Bone marrow (tissue), 2 donors: ENCODE data around the gene SHISA6.

Source experiments
- DNase-seq, 2 donors: peaks; one replicate each; lab custom pipeline; 2025; lab: John Stamatoyannopoulos, UW

SHISA6 gene

DNA sequence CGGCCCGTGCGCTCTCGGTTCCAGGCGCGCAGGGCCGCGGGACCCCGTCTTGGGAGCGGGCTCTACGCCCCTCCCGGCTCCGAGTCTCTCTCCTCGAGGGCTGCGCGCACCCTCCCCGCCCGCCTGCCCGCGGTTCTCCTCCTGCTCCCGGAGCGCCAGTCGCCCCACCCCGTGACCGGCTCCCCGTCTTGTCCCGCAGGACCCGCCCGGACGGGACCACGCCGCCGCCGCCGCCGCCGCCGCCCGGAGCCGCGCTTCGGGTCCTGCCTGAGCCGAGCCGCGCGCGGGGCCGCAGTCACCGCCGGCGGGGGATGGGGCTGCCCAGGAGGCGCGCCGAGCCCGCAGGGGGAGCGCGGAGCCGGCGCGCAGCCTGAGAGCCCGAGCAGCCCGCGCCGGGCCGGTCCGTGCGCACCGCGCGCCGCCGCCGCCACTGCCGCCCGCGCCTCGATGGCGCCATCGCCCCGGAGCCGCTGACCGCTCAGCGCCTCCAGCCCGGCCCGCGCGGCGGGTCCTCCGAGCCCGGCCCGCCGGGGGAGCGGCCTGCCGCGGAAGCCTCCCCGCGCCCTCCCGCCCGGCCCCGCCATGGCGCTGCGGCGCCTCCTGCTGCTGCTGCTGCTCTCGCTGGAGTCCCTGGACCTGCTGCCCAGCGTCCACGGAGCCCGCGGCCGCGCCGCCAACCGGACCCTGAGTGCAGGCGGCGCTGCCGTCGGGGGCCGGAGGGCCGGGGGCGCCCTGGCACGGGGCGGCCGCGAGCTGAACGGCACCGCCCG, at the start of gene SHISA6:
SHISA6 (plus strand) TSS at position 373 of the 770 bp plus-strand sequence.
- DNase-seq: no peak

DNA sequence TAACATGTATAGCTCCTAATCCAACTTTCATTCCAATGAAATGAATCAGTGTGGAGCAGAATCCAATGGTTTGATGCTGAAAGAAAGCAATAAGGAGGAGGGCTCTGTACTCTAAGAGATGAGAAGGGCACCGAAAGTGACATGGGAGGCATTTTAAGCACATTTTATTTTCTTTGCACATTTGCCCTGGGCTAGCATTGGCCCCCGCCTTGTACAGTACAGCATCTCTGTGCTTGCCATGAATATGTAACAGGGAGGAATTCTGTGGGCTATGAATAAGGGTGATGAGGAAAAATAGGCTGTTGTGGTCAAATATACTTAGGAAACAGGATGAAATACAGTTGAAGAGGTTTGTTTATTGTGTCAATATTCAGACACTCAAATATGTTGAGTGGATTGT, 45.2 kb upstream of the SHISA6 start:
- DNase-seq: no peak

DNA sequence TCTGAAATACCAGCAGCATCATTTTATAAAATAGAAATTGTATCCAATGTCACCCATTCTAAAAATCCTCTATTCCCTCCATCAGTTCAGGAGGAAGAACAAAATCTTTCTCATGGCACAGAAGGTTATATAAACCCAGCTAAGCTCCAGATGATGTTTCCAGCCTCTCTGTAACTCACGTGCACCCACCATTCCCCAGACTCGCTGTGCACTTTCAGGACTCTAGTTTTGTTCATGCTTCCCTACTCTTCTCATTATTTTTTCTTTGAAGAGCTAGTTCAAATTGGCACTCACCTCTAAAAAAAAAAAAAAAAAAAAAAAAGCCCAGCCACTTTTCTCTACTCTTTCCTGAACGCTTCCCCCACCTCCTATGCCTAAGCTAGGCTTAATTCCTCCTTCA, 36.0 kb upstream of the SHISA6 start:
- no peak for DNase-seq

DNA sequence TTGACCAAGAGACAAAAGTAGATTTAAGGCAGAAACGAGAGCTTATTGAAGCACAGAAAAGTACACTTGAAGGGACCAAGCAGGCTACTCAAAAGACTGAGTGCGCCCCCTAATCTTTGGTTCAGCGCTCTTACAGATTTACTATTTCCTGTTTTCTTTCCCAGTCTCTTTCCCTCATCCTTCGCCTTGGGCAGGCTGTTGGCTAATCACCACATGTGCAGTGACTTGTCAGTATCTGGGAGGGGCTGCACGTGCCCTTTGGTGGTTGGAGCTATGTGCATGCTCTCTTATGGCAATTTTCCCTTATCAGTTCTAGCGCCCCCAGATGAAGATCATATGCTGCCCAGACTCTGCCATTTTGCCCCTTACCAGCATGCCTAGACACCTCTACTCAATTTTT, 35.4 kb upstream of the SHISA6 start:
- no peak for DNase-seq

DNA sequence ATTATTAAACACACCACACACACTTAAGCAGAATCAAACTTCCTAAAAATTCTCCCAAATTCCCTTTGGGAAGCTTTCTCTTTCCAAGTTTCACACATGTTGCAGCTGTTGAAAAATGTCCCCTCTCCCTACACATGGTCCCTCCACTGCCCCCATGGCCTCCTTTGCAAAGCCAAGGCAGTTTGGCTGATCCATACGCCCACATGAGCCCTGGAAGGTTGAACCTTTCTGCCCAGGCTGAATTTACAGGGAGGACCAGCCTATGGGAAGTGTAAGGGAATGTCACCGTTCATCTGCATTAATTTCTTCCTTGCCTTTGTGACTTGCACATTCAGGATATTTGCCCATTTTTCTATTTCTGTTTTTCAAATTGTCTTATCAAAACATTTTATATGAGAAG, 31.1 kb upstream of the SHISA6 start:
- no peak for DNase-seq

DNA sequence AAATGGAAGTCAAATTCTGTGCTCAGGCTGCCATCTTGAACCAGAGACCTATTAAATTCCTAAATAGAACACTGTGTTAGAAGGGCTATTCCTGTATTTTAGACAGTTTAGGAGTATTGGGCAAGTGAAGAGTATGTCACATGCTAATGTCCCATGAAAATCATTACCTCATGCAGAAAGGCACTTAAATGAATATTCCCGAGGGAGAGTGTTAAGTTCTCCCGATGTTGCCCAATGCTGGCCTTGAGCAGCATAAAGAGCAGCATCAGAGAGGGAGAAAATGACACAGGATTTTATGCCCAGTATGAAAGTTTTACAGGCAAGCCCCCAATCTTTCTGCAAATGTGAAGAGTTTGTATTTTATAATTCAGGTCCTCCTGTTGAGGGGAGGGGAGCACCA, 28.2 kb upstream of the SHISA6 start:
- no peak for DNase-seq

DNA sequence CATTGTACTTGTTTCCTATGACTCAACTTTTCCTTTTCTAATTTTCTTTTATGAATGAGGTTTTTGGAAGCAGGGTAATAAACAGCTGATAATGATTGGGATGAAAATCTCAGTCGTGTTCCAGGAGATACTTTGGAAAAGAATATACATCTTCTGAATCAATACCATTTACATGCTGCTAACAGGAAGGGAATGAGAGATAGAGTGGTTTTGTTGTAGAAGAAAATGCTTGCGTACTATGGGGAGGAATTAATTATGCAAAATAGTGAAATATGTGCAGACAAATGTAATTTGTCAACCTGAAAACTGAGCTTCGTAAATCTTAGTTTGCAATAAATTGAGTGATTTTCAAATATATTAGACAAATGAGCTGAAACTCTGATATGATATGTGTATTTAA, 24.0 kb upstream of the SHISA6 start:
- no peak for DNase-seq

DNA sequence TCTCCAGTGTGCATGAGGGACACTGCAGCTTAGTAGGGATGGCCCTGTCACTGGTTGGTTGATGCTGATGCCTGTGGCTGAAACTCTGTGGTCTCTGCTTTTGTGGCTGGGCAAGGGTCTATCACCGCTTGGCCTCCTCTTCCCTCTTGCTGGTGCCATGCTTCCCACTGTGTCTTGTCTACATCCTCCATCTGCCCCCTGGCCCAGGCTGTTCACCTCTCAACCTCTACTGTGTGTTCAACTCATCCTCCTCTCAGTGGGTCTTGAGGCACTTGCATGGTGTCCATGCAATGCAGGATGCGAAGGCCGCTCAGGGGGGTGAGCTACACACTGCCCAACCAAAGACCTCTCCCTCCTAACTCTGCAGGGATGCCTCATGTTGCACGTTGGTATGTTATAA, 19.8 kb upstream of the SHISA6 start:
- no peak for DNase-seq

DNA sequence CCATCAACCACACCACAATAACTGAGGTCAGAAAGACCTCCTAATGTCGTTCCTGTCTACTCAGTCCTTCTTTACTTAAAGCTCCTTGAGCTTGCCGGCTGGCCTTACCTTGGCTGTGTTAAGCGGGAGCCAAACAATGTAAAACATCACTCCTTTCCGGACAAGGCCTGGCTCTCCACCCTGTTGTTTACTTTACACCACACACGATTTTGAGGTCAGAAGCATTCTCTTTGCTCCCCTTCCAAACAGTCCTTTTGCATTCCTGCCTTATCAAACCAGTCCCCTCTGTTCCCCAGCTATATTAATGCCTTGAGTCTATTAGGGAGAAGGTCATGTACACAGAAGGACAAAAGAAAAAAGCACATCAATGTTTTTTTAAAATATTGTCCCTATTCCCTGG, 19.3 kb upstream of the SHISA6 start:
- DNase-seq: no peak

DNA sequence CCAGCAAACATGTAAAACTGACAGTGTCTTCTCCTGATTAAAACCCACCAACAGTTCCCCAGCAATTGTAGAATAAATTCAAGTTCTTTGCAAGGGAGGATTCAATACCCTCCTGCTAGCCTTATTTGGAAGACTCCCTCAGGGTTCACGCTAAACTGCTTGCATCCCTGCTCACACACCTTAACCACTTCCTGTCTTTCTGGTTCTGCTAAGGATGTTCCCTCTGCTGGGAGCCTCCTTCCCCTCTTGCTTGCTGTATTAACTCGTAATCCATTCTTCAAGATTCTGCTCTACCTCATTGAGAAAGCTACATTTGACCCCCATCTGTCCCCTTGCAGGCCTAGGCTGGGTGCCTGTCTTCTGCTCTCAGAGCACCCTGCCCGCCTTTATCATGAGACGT, 2.3 kb upstream of the SHISA6 start:
- DNase-seq: no peak

DNA sequence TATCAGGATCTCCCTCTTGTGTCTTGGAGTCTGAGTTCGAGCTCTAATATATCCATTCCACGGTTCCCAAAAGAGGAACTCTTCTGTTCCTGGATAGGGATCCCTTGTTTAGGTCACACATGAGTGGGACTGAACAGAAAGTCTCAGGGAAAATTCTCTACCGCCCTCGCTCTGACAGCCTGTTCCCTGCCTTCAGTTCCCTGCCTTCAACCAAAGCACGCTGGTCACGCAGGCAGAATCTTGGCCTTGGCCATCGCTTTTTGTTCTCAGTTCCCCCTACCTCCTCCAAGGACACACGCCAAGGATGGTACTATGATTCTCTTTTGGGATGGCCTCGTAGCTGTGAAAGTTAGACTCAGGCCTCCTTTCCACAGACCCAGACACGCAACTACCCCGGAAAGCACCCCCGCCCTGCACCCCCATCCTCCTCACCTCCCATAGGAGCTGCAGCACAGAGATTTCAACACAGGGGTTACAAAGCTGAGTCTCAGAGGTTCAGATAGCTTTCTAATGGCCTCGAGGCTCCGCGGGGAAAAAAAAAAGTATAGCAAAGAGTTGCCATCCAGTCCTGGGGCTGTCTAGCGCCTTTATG, 1.5 kb upstream of the SHISA6 start:
- DNase-seq: no peak

DNA sequence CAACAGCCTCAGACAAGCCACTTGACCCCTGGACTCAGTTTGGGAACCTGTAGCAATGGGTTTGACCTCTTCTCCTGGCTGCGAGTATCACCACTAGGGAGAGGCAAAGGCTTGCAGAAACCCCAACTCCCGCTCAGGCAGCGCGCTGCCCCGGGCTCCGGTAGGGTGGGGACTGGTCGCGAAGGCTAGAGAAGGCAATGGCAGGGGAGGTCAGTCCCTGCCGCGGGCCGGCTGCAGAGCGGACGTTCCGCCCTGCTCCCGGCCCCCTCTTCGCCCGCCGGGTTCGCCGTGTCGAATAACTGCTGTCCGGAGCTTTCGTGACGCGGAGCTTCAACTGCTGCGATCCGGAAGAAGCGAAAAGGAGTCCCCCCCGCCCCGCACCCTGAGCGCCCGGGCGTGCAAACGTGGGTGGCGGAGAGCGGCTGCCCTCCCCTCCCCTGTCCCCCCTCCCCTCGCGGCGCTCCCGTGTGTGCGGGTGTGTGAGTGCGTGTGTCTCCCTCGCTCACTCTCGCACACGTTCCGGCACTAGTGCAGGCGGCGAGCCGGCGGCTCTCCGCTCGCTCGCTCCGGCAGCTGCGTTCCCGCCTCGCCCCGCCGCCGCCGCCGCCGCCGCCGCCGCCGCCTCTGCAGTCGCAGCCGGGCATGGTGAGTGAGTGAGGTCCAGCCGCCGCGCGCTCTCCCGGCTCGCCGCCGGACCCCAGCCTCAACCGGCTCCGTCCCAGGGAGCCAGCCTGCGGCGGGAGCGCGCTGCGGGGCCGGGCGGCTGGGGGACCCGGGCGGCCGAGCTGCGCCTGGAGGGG, 772 bp upstream of the SHISA6 start:
- no peak for DNase-seq

DNA sequence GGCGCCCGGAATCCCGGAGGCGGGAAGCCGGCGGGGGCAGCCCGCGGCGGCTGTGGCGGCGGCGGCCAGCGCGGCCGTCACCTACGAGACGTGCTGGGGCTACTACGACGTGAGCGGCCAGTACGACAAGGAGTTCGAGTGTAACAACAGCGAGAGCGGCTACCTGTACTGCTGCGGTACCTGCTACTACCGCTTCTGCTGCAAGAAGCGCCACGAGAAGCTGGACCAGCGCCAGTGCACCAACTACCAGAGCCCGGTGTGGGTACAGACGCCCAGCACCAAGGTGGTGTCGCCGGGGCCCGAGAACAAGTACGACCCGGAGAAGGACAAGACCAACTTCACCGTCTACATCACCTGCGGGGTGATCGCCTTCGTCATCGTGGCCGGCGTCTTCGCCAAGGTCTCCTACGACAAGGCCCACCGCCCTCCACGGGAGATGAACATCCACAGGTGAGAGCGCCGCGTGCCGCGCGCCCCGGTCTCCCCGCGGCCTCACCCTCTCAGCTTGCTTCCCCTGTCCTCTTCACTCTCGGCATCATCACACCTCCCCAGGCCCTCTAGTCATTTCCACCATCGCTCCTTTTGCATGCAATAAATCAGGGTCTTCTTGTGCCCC, 706 bp downstream of the SHISA6 start:
- no peak for DNase-seq

DNA sequence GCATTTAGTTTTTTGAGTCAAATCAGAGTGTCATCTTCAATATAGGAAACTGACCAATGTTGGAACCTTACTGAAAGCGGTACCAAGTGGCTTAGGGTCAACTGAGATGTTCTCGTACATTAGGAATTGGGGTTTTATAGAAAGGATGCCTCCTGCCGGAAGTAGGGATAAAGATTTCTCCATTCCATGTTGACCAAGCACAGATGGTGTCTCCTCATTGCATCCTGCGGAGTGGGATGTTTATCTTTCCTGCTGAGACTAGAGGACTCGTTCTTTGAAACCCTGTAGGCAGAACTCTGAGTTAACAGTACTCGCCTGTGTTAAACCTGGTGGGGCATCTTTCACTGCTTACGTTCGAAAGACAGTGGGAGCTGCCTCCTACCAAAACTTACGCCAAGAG, 1.4 kb downstream of the SHISA6 start:
- DNase-seq: no peak

DNA sequence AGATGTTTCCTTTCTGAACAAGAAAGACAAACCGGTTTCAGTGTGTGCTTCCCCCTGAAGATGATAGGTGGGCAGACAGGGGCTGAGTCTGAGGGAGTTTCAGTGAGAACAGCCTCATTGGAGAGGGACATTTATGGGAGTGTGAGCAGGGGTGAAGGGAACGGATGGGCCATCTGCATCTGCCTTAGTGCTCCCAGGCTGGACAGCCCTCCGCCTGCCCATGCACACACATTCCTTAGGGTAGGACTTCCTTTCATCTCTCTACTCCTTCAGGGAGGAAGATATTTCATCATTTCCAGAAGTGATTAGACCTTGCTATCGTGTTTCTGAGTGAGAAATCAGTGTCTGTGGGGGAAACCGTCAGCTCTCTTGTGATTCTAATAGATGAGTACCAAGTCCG, 3.8 kb downstream of the SHISA6 start:
- DNase-seq: no peak

DNA sequence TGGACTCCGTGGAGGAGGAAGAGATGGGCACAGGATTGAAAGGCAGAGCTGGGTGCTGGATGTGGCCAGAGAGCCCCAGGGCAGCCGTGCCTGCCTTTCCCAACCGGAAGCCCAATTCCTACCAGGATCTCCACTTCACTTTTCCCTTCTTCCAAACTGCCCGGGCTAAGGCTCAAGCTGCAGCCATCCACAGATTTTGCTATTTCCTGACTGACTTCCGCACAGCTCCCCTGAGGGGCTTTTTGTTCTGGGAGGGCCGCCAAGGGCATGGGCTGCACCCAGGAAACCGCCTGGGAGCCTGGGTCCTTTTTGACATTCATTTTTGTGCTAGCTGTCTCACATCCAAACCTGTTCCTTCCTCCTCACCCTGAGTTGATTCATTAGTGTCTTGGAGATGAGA, 4.2 kb downstream of the SHISA6 start:
- DNase-seq: no peak

DNA sequence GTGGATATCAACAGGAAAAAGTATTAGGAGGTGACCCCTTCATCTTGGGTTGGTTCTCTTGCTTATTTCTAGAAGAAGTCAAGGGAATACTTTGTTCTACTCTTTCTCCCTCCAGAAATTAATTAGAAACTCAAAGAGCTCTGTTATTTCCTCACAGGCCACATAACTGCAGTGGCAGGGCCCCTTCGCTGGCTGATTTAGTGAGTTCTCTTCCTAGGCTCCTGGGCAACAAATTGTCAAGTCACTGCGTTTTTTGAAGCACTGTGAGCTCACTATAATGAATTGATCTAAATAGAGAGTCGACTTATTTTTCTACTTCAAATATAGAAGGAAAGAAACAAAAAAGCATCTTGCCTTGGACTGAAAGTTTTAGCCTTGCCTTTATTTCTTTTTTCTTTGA, 4.8 kb downstream of the SHISA6 start:
- no peak for DNase-seq

DNA sequence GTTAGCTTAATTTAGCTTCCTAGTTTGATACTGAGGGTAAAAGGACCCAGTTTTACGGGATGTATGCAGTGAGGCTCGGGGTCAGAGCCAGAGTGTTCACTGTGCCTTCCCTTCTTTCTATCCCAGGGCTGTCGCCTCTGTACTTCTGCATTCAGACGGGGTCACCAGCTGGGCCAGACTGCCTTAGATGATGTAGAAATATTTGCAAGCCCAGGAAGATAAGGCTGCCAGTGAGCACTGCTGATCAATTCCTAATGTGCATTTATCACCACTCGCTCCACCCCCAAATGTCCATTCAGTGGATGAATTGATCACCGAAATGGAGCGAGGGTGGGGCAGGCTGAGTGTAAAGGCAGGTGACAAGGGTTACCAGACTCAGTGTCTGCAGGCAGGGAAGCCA, 9.1 kb downstream of the SHISA6 start:
- DNase-seq: no peak

DNA sequence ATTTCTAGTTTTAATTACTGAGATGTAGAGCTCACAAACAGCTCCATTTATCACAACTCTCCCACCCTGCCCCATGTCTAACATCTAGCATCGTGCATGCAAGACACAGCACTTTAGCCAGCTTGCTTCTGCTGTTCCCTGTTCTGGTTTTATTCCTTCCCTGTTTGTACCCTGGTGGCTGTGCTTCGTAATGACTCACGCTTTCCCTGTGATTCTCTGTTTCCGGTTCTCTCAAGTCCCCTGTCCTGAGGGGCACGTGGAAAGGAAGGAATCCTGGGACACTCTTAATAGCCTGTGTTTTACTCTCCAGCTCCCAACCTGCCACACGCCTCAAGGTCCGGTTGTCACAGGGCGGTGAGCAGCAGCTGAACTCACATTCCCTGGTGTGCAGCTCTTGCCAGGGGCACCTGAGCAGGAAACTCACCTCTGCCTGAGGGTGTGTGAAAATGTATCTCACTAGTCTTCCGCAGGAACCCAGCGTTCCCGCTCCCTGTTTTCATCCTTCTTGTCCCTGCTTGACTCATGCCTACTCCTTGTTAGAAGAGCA, 10.6 kb downstream of the SHISA6 start:
- DNase-seq: no peak

DNA sequence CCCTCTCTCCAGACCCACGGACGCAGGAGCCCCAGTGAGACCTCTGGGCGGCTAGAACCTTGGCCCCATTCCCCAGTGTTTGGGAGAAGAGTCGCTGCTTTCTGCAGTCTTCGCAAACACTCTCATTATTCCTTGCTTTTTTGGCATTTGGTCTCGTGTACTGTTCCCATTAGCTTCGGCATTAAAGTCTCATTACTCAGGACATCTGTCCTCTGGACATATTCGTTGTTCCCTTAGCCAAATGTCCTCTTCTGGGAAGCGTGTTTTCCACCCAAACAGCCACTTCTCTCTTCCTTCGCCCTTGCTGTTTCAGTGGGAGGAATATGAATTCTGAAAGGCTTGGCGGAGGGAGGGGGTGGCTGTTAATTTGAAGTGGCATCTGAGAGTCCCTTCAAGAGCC, 11.1 kb downstream of the SHISA6 start:
- no peak for DNase-seq

DNA sequence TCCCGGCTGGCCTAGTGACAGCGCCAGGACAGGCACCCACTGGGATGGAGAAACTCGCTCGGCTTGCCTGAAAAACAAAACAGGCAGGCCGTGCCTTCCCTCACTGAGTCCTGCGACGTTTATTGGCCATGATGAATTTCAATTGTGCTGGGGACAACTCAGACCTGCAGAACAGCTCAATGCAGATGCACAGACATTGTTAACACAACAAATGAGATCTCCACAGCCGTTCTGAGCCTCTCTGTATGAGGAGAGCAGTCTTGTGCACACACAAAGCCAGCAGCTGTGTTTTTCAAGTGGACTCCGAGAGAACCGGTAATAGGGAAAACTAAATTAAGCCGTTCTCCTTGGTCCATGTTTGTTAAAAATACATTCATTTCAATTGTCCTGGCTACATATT, 15.9 kb downstream of the SHISA6 start:
- DNase-seq: no peak

DNA sequence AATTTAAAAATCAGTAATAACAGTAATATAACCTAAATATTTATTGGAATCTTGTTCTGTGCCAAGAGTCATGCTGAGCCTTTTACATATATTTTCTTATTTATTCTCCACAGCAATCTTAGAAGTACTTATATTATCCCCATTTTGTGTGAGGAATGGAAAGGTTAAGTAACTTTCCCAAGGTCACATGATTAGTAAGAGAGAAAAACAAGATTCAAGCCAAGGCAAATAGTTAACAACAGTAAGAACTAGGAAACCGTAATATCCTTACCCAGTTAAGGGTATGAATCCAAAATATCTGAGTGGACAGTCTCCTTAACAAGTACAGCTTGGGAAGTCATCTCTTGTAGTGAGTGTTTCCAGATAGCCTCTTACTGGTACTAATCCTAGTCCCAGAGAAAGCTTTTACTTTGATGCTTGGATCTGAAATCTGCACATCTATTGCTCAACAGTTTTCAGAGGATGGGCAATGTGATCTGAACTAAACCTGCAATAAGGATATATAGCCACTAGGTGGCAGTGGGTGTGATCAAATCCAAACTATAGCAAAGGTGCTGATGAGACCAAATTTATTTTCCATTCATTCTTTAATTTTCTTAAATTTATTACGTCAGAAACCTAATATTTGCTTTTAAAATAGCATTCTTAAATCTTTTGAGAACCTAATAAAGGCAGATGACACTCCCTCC, 23.3 kb downstream of the SHISA6 start:
- no peak for DNase-seq
